ENCODE results near the gene LTA. TPM values are rescaled to one million over a fixed set of nuclear protein-coding genes. Genes with fewer than 3 reads are reported as not detected.

Gene LTA
- total and polyA plus RNA-seq, 2 experiments from 2014 or later, result not detected

GRCh38 chr6:31617010-31617409, 44.9 kb downstream of the LTA start (continued):
- no peak for TF ChIP-seq ZNF462 (CRISPR knock-in tag; IDR thresholded peaks at IDR 0.05)
- no peak for TF ChIP-seq CREB1 (CRISPR knock-in tag; IDR thresholded peaks at IDR 0.05; ENCODE audit: low read depth)
- TF ChIP-seq JUNB (IDR thresholded peaks at IDR 0.05; ENCODE audit: unreplicated experiment), result no peak
- no peak for TF ChIP-seq EZH2phosphoT487 (IDR thresholded peaks at IDR 0.05; ENCODE audit: unreplicated experiment)
- TF ChIP-seq ETS1 (IDR thresholded peaks at IDR 0.05), result no peak
- TF ChIP-seq EZH2 (IDR thresholded peaks at IDR 0.05; ENCODE audit: low read depth, unreplicated experiment), result no peak
- TF ChIP-seq ZNF331 (CRISPR knock-in tag; IDR thresholded peaks at IDR 0.05; ENCODE audit: low read depth), result no peak
- TF ChIP-seq POLR2AphosphoS5 (IDR thresholded peaks at IDR 0.05; ENCODE audit: low read depth), result no peak

Data from GM23338 (cell line).